Epidermal melanocyte (primary cell): ENCODE measurements around the gene DLL1.
"Not testable (repeated sequence)": the region's sequence is repeated elsewhere in the genome, so short reads cannot be mapped to it uniquely, and the experiment has no call there.

Experiments used
- DNase-seq: peaks from one replicate; pipeline ENCODE4 v3.0.0; 2011; ENCODE audit warnings: low spot score; ENCODE audit not compliant: insufficient read length

DLL1 gene

DNA sequence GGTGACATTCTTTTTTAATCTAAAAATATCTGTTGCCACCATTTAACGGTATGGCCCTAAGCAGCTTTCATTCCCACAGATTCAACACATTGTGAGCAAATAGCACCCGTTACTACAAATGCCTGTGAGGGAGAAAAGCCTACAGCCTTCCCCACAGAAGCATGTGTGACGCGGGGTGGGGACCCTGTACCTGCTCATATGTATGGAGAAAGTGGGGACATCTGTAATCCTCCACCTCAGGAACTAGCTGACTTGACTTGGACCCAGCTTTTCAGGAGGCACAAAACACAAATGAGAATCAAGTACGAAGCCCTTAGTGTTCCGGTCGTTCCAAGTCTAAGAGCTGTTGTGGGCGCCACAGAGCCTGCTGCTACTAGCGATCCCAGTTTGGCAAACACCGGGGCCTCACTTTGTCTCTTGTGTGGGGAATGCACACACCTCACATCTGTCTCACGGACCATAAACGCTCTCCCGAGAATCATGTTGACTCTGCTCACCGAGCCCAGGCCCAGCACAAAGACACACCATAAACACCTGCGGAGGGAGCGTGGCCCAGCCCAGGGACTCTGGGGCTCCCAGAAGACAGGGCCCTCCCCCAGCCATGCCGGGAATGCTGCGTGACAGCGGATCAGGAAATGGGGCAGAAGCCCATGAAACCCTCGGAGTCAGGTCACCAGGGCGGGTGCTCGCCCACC lies 21.6 kb downstream of the DLL1 start:
- DNase-seq, result no peak

DNA sequence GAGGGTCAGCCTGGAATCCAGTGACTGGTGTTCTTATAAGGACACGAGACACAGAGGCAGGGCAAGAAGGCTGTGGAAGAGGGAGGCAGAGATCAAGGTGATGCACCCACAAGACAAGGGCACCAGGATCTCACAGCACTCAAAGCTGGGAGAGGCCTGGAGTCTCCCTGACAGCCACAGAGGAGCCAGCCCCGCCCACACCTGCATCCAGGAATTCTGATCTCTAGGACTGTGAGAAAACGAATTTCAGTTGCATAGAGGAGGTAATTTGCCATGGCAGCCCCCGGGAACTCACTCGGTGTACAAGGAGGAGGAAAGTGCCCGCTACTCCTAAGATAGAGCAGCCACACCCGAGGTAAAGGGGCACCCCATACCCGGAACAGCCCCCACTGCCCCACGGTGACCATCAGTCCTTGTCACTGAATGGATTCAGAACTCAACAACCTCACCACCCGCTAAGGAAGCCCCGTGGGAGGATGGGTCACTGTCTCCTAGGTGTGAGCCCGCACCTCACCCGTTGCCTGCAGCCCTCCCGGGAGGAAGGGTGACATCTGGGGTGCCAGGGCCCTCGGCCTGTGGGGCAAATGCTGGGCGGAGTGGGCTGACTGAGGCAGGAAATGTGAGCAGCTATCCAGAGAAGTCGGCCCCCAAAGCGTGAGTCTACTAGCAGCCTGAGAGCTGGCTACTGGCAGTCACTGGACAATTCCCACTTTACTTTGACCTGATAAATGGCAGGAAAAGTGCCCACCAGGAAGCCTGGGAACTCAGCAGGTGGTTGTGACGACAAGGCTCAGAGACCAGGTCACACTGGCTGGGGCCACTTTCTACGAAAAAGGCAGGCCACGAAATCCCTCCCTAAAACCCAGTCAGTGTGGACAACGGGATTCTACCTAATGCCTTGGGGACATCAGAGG lies 22.4 kb downstream of the DLL1 start:
- no peak for DNase-seq

DNA sequence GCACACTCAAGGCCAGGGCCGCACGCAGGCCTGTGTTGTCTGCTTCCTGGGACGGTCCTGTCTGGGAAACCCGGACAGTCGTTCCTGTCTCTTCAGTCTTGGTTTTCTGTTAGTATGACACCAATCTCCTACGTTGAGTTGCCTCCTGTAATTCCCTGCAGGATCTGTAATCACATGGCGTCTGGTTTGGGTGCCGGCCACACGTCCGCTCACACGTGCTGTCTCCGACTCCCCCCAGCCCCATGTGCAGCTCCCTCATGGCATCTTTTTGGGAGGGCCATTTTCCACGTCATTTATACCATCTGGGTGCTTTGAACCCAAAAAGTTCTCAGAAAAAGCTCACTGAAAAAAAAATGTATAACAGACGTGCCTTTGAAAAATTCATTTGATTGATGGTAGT lies 23.2 kb downstream of the DLL1 start:
- DNase-seq, result no peak

DNA sequence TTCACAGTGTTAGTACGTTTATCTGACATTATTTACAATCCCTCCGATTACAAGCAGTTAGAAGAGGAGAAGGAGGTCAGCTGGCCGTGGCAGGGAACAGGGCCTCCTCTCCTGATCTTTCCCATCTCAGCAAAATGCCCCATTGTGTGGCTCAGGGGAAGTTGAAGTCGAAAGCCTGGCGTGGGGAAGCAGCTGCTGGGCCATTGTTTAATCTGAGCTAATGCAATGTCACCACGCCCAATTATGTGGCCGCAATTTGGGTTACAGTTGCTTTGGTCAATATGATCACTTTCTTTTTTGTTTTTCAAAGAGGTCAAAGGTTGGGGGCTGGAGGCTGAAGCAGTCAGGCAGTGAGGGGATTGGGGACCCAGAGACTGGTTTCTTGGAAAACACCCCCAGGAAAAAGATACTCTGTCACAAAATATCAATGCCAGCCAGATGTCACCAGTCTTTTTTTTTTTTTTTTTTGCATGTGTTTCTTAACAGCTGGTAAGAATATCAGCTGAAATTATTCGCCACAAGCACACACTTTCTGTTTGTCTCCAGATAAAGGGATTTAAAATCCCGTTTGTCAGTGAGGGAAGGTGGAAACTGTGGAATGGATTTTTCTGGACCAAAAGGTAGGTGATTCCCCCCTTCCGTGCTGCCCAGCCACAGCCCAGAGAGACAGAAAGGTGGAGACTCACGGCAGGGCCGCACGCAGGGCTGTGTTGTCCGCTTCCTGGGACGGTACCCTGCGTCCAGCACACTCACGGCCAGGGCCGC lies 24.6 kb downstream of the DLL1 start:
- DNase-seq, result no peak

DNA sequence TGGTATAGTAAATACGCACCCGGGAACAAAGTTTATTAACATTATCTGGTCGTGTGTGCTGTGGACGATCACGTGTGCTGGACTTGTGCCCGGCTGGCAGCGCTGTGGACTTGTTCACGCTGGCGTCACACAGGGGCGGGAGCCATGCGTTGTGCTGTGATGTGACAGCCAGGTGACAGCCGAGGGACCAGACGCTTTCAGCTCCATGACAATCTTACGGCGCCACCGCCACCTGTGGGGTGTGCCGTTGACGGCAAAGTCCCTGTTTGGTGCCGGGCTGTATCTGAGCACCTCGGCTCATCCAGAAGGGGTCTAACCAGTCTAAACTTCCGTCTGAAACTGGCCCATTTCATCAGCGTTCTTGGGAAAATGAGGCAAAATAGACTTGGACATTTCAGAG lies 25.2 kb downstream of the DLL1 start:
- DNase-seq, result no peak

DNA sequence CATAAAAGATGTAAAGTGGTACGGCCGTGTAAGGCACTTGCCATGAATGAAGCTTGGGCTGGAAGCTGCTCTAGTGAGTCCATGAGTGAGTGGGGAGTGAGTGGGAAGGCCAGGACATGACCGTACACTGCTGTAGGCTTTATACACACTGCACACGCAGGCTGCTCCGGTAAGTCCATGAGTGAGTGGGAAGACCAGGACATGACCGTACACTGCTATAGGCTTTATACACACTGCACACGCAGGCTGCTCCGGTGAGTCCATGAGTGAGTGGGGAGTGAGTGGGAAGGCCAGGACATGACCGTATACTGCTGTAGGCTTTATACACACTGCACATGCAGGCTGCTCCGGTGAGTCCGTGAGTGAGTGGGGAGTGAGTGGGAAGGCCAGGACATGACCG lies 26.2 kb downstream of the DLL1 start:
- not testable (repeated sequence) for DNase-seq

DNA sequence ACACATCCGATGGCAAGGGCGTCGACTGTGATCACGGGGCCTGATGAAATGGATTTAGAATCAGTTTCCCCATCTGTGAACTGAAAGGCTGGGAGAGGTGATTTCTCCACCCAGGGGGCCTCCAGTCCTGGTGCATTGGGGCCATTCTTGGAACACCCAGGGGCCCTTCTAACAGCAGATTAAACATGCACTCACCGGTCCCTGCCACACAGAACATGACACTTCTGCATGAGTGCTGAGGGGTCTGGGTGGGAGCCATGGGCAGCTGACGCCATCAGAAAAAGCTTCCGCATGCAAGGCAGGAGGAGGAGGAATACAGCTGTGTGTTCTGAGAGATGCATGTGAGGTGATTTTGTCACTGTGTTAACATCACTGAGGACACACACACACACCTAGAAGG lies 26.8 kb downstream of the DLL1 start:
- no peak for DNase-seq

DNA sequence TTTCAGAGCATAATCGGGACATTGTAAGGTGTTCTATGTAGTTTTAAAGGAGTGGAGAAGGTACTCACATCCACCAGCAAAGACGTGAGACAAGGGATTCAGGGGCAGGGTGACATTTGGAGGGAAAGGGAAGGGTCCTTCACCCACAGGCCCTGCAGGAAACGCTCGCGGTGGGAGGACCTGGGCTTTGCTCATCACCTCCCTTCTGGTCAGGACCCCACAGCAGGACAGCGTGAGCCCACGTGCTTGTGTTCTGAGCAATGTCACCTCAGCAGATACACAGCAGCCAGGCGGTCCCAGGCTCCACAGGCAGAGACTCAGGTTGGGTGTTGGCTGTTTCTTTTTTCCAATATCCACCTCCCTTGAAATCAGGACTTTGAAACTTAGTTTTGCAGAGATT lies 27.5 kb downstream of the DLL1 start:
- DNase-seq, result no peak

DNA sequence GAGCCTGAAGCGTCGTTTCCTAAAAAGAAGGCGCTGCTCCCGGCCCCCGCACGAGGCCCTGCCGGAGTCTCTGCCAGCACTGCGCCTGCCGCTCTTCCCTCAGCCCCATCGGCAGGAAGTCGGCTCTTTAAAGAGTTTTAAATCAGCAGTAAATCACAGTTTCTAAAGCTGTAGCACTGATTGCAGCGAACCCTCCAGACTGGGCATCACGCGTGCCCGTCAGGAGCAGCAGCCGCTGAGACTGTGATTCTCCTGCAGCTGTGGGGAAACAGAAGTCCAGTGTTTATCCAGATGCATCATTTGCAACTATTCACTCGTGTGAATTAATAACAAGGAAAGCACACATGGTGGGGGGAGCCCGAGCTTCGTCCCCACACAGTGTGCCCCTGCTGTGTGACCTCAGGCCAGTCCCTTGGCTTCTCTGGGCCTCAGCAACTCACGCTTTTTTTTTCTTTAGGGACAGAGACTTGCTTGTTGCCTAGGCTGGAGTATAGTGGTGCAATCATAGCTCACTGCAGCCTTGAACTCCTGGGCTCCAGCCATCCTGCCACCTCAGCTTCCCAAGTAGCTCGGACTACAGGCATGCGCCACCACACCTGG lies 28.3 kb downstream of the DLL1 start:
- no peak for DNase-seq

DNA sequence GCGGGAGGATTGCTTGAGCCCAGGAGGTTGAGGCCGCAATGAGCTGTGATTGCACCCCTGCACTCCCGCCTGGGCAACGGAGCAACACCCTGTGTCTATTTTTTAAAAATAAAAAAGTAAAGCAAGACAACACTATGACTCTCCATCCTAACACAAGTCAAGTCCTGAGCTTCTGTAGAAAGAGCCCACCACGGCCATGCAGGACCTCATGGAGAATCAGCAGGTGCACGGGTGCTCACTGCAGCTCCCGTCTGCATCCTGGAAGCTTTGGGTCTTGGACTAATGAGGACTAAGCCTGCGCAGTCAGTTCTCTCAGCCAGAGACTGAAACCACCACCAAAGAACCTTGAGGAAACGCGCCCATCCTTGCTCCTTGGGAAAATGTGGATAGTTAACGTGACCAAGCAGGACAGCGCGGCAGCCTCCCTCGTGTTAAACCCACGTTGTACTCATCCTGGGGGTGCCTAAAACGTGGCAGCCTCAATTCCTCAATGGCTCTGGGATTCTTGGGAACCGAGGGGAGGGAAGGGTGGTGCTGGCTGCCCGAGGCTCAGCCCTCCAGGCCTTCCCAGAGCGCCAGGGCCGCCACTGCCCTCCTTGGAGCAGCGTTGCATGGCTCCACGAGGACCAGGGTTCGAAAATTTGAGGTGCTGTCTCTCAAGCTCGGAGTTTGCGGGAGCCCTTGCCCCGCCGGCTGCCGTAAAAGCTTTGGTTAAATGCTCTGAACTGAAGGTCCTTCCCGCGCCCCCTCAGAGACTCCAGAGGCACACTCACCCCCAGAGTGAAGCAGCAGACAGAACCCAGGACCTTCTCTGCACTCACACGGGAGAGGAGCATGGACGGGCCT lies 29.0 kb downstream of the DLL1 start:
- DNase-seq, result no peak

DNA sequence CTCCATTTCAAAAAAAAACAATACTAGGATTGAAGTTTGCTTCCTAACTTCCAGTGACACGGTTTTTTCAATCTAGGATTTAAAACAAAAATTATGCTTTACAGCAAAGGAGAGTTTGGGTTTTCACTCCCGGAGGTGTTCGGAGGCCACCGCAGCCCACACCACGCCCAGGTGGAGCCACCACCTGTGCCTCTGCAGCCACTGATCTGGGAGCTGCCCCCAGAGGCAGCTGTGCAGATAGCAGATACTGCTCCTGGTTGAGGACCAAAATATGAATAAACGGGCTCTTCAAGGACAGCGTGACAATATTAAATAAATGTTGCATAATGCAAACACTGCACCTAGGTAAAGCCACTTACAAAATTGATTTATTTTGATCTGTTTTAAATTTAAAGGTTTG lies 30.2 kb downstream of the DLL1 start:
- DNase-seq, result no peak

DNA sequence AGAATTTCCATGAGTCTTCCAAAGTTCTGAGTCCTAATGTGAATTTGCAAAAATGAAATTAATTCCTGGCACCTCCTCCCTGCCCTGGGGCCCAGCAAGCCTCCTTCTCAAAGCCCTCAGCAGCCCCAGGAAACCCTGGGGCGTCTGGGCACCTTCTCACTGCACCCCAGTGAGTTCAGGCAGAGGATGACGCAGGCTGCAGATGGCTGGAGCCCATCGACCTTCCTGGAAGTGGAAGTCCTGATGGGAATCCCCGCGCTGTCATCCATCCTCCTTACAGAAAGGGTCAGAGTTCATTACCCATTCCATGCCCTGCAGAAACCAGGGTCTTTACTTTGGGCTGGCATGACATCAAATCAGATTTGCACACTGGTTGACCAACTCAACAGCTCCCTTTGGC lies 31.6 kb downstream of the DLL1 start:
- no peak for DNase-seq

DNA sequence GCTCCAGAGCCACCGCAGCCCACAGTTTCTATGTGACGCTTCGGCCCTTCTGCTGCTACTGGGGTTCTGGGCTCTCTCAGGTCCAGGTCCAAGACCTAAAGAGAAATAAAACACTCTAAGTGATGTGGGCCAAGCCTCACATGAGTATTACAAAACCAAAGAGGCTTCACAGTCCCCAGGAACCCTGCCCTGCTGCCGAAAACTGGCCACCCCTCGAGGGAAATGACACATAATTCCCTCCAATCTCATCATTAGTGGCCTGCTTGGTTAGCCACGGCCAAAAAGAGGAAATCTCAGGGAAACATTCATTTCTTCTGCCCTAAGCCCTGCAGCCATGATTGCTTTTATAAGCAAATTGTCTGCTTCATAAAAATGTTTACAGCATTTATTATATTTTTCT lies 32.5 kb downstream of the DLL1 start:
- no peak for DNase-seq

DNA sequence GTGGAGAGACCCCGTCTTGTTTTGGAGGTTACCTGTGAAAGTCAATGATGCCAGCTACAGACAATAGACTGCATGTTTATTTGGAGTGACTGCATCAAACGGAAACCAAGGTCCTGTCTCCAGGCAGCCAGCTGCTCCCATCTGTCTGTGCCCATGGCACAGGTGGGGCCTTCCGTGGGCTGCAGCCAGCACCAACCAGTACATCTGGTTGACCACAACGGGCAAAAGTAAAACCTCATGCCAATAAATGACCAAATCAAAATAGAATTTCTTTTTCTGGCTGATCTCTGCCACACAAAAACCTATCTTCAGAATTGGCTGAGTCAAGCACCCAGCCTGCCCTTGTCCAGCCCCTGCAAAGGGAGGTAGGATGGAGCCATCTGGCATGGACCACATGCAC lies 33.5 kb downstream of the DLL1 start:
- no peak for DNase-seq

DNA sequence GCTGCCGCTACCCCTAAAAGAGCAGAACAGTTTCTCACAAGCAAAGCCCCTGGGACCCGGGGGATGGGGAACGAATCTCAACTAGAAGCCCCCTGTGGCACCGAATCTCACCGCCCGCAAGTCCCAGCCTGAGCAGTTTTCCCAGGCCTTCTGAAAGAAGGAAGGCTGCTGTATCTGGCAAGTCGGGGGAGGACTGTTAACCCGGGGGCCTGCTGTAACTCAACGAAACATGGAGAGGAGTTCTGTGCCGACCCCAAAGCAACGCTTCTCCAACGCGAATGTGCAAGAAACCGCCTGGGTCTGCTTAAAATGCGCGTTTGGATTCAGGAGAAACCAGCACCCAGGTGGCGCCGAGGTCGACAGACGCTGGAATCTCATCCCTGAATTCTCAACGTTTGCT lies 34.2 kb downstream of the DLL1 start:
- DNase-seq, result no peak

DNA sequence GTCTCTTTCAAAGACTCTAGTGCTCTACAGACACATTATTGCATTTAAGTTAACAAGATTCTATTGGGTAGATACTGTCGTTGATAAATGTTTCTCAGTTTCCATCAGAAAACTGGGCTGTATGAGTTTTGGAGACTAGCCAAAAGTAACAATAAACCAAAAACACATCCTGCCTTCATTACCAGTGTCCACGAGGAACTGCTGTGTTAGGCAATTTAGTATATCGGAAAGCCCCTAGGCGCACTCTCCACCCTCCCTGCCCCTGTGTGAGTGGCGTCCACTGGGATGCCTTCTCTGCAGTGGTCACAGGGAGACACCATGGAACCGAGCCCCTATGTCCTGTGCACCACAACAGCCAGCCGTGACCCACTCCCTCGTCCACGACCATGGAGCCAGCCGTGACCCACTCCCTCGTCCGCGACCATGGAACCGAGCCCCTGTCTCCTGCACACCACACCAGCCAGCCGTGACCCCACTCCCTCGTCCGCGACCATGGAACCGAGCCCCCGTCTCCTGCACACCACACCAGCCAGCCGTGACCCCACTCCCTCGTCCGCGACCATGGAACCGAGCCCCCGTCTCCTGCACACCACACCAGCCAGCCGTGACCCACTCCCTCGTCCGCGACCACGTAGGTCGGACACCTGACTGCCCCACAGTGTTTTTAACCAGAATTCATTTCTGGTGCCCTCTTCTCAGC lies 35.3 kb downstream of the DLL1 start:
- DNase-seq, result no peak

DNA sequence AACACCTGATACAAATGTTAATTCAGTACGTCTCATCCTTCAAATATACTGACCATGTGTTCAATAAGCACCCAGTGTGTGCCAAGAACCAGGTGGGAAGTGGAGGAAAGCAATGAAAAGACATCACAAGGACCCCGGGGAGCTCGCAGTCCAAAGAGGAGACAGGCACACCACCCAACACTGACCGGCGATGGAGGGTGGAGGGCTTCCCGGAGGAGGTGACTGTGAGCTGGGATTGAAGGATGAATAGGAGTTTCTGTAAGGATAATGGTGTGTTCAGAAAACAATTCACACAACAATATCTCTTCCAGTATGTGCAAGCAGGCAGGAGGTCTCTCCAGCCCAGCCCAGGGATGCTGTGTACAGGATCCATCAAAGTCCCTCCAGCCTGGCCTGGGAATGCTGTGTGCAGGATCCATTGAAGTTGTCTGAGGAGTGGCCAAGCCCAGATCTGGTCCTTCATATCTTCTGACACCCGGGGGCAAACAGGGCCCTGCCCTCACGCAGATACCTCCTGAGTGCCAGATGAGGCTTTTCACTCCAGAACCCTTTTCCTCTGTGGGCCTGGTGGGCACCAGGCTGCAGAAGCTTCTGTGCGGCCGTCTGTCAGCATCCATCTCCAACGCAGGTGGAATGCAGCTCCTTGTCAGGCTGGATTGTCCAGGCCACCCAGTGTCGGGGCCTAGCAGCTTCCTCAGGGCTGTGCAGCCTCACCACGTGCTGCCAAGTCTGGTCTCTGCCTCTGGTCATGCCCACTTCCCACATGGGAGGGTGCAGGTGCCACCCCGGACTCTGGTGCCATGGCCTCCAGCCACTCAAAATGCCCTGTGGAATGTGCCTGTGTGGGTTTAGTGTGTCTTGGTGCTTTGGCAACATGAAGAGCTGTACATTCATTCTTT lies 36.3 kb downstream of the DLL1 start:
- no peak for DNase-seq

DNA sequence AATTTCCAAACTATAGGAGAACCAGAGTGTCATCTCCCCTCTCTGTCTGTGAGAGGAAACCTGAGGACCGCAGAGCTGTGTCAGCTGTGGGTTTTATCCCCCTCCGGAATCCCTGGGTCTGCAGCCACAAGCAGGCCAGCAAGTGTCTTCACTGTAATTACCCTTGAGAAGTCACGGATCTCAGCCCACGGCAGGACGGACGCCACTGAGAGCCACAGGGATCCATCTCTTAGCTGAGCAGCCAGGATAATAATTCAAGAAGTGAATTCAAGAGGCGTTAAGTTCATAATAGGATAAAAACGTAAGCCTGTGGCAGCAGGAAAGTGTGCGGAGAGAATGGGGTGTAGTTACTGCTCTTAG lies 37.0 kb downstream of the DLL1 start:
- no peak for DNase-seq

DNA sequence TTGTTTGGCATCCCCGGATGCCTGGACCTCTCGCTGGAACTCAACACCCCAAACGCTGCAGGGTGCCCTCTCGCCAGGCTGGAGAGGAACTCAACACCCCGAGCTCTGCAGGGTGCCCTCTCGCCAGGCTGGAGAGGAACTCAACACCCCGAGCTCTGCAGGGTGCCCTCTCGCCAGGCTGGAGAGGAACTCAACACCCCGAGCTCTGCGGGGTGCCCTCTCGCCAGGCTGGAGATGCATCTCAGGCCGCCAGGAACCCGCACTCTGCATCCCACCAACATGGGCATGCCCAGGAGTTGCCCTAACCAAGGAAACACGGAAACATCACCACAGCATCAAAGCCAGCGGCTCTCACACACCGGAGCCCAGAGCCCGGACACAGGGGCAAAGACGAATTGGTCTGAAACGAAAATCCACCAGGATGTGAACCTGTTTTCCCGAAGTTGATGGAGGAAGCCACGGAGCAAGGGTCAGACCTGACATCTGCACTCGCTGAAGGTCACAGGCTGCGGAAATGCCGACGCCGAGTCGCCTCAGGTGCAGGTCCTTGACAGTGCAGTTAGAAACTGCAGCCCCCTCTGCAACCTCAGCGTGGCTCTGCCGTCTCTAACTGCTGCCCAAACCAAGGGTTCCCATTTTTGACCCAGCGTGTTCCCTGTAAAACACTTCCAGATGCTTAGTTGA lies 37.5 kb downstream of the DLL1 start:
- DNase-seq, result no peak
